HG02610 (cell line): Measurements from ENCODE around the gene C9orf50.

Experiments used
- ATAC-seq: cut with Tn5 transposase; IDR thresholded peaks from one replicate; pipeline ENCODE4 v1.9.1; 2021; ENCODE audit warnings: mild to moderate bottlenecking, moderate library complexity; ENCODE audit not compliant: unreplicated experiment

C9orf50 gene

DNA sequence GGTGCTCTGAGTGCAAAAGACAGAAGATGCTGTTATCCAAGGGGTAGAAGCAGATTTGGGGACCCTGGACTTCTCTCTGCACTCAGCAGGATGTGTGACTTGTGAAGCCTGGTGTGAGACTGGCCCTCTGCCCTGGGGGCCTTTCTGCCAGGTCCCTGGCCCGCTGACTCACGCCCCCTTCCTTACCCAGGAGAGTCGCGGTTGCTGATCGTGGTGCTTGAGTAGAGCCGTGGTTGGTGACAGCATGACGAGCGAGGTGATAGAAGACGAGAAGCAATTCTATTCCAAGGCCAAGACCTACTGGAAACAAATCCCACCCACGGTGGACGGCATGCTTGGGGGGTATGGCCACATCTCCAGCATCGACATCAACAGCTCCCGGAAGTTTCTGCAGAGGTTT, 11.6 kb upstream of the C9orf50 start:
- no peak for ATAC-seq

DNA sequence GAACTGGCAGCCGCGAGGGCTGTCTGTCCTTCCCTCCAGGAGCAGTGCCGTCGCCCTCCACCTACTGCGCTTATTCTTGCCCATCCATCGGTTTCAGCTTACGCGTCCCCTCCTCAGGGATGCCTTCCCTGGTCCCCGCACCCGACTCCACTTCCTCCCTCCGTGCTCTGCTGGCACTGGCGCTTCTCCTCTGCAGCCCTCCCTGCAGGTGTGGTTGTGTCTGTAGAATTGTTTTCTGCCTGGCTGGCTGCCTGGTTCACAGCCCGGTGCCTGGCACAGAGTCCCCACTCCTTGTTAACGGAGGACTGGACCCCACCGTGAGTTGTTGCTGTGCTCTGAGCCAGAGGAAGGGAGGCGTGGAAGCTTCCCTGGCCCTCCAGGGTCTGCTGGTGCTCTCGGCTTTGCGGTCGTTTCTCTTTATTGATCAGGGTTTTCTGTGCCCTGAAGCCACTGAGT, 10.8 kb upstream of the C9orf50 start:
- ATAC-seq, result no peak

DNA sequence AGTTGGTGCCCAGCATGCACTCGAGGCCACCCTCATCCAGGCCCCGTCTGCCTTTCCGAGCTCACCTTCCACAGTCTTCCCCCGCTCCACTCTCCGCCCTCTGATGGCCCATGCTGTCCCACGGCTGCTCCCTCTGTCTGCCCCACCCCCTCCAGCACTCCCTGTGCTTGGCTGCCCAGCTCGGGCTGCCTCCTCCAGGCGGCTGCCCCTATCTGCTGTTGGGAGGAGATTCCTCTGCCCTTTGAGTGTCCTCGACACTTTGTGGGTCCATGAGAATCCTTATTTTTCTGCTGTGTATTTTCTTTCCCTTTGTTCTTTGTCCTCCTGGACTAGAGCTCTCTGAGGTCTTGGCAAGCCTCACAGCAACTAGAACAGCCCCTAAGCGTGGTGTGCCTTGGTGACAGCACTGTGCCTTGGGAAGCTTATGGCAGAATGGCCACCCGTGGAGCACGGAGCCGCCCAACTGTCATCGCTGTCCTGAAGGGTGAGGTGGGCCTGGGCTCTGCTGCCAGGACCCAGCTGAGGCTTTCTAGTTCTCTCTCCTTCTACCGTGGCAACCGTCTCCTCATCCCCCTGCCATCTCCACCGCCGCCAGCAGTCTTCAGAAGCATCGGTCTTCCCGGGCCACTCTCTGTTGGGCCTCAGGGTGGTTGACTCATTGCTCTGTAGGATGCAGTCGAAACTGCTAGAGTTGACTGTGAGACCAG, 10.2 kb upstream of the C9orf50 start:
- ATAC-seq, result no peak

DNA sequence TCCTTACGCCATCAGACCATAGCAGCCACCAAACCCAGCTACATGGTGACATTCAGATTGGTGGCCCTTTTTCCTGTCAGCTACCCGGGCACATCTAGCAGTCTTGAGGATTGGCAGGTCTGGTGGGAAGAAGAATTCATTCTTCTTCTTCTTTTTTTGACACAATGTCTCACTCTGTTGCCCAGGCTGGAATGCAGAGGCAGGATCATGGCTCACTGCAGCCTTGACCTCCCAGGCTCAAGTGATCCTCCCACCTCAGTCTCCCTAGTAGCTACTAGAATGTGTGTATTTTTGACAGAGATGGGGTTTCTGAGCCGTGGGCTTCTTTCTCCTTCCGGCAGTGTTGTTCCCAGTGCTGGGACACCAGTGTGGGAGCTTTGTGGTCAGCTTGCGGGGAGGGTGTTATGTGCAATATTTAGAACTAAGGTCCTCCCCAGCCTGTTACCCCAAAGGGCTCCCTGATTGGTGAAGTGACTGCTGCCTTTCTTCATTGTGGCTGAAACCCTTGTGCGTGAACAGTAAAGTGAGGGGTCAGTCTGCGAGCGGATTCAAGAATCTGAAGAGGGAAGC, 8.4 kb upstream of the C9orf50 start:
- no peak for ATAC-seq

DNA sequence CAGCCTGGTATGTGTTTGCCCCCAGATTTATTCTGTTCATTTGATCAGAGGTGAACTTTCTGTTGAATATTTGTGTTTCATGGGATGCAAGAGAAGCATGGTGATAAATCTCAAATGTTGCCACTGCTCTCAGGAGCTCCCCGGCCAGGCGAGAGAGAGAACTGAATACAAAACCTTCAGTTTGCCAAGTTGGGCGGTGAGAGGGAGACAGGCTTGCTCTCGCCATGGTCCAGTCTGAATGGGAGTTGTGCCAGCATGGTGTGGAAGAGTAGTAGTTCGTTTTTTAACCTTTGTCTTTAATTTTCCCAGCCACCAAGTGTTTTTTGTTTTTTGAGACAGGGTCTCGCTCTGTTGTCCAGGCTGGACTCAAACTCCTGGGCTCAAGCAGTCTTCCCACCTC, 7.8 kb upstream of the C9orf50 start:
- no peak for ATAC-seq

DNA sequence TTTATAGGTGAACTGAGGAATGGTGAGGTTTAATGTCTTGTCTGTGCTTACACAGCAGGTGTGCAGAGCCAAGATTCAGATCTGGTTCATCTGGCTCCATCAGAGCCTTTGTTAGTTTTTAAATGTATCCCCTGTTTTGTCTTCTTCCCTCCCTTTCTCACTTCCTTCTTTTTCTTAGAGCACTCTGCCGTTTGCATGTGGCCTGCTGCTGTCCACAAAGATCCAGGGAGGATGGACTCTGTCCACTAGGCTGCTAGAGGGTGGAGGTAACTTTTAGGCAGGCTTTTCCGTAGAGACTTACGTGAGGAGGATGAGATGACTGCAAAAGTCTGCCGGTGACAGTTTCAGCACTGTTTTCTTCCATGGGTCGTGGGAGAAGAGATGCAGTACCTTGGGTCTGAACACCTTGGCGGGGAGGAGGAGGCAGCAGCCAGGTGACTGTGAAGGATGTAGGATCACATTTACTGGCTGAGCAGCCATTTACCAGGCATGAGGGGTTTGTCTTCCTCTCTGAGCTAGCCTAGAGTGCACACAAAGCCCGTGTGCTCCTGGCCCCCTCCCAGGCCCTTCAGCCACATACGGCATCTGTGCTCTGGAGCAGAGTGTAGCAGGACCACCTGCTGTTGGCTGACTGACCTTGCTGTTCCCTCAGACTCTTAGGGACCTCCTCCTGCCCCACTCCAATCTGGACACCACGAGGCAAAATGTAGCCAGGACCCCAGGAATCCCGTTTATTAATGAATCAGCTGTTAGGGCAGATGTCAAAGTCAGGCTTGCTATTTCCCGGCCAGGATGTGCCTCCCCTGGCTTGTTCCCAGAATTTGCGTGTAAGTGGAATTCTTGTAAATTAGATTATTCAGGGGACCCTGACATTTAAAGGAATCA, 6.9 kb upstream of the C9orf50 start:
- ATAC-seq, result no peak

DNA sequence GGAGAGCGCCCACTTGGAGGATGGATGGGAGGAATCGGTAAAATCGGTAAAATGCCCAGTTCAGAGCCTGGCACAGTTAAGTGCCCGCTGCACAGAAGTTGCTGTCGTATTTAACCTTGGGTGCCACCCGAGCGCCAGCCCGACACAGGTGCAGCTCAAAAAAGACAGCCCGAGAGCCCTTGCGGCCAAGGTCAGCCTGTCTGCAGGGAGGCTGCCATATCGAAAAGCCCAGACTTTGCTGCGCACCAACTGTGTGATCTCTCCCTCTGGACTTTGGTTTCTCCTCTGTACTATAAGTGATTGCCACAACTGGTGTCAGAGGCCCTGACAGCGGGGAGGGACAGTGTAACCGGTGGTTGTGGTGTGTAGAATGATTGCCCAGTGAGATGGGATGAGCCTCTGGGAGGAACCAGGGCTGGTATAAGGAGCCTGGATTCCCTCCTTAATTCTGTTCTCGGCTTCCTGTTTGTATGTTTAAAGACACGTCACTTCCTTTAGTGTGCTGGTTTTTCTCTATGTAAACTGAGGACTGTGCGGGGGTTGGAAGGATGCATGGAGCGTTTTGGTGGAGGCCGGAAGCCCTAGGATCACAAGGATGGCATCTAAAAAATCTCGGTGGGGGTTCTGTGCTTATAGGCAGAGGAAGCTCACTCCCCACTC, 5.9 kb upstream of the C9orf50 start:
- peak; percentile 11 for ATAC-seq

DNA sequence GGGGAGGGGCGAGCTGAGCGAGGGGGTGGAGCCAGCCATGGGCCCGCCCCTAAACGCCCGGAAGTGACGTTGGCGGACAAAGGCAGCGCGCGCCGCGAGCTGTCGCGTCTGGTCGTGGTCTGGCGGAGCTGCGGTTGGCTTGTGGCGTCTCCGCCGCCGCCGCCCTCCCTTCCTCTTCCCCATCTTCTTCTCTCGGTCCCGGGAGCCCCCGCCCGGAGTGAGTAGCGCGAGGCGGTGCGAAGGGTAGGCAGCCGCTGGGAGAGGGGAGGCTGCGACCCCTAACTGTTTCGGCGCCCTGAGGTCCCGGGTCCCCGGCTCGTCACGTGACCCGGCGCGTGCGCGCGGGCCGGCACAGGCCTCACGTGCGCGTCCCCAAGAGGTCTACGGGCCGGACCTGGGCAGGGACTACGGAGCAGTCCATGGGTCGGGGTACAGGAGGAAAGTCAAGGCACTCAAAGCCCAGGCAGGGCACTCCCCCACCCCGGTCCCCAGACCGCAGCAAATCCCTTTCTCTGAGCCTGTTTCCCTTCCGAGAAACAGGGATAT, 5.3 kb upstream of the C9orf50 start, which contains the start of gene NTMT1:
Gene NTMT1 (plus strand): TSS at position 85 of the 546 bp plus-strand sequence. CDS start 6,541 bp downstream, outside the sequence.
- ATAC-seq, result peak; percentile 69

DNA sequence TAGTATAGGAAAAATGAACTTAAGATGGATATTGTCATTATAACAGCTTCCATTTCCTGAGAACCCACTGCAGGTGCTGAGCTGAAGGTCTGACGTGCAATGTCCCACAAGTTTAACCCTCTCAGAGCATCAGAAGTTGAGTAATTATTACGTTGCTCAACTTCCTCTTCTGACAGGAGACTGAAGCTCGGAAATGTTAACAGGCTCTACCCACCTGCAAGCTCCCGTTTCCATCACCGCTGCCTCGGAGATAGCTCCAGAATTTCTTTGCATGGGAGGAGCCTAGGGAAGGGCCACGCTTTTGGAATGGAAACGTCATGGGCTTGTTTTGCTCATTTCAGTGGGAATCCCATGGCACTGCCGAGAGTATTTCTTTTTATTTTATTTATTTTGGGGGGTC, 4.0 kb upstream of the C9orf50 start:
- no peak for ATAC-seq

DNA sequence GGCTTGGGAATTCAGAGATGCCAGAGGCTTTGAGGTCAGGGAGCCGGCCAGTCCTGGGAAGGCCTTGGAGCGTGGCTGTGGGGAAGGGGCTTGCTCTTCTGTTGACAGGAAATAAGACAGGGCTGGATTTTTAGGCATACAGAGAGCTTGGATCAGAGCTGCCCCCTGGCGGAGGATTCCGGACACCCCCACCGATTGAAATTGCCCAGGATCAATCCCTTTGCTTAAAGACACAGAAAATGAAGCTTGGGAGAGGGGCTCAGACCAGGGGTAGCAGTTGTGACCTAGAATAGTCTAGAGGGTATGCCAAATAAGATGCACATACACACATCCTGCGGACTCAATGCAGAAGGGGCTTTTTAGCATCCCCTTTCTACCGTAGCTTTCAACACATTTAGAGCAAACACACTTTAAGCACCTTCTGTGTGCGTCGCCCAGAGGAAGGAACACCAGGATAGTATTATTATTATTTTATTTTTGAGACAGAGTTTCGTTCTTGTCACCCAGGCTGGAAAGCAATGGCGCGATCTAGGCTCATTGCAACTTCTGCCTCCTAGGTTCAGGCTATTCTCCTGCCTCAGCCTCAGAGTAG, 3.4 kb upstream of the C9orf50 start:
- ATAC-seq, result no peak

DNA sequence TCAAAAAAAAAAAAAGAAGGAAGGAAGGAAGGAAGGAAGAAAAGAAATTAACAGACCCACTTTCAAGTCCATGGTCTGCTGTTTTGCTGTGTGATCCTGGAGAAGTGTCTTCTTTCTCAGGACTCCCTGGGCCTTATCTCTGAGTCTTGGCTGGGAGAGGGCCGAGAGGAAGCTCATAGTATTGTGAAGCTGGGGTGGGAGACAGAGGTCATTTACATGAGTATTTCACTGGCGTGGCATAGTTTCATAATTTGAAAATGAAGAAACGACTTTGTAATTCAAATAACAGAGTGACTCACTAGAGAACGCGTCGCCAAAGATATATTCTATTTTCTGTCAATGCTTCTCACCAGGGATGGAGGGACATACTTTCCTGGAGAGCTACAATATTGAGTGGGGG, 2.4 kb upstream of the C9orf50 start:
- ATAC-seq, result no peak

DNA sequence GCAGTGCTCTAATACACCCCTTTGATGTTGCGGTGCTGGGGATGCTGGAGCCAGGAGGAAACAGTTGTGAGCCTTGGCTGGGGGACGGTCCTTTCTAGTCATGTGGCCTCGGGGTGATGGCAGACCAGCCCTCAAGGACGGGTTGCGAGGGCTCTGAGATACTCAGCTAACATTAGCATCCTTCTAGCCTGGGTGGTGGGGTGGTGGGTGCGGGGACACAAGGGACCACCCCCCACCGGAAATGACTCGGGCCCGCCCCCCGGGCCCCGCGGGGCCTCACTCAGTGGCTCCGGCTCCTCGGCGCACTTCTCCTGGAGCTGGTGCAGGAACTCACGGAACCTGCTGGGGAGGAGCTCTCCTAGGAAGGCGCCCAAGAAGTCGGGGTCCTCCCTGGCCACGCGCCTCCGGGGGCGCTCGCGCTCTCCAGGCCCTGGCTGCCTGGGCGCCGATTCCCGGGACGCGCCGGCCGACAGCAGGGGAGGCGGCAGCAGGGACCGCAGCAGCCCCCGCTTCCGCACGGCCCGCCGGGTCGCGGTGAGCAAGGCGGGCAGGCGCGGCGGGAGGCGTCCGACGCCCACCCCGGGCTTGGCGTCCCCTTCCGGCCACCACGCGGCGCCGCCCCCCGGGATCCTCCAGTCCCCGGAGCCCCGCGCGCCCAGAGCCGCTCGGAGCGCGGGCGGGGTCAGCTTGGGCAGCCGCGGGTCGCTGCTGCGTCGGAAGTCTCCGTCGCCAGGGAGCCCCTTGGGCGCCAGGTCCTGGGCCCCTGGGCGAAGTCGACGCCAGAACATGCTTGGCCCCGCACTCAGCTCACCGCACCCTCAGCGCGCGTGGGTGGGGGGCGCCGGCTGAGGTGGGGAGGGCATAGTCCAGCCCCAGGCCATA, 873 bp downstream of the C9orf50 start:
- ATAC-seq, result no peak

DNA sequence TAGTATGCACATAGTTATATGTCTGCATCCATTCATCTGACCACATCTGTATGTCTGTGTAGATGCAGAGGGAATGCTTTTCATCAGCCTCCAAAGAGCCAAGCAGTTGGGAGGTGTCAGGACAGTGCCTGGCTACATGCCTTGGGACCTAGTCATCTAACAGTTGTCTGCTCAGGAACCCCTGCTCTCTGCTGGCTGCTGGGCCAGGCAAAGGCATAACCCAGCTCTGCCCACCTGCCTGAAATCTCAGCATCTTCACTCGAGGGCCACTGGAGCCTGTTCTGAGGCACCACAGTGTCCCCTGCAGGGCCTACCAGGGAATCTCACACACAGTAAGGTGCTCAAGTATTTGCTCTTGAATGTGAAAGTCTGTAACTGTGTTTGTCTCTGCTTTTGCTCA, 3.7 kb downstream of the C9orf50 start:
- no peak for ATAC-seq

DNA sequence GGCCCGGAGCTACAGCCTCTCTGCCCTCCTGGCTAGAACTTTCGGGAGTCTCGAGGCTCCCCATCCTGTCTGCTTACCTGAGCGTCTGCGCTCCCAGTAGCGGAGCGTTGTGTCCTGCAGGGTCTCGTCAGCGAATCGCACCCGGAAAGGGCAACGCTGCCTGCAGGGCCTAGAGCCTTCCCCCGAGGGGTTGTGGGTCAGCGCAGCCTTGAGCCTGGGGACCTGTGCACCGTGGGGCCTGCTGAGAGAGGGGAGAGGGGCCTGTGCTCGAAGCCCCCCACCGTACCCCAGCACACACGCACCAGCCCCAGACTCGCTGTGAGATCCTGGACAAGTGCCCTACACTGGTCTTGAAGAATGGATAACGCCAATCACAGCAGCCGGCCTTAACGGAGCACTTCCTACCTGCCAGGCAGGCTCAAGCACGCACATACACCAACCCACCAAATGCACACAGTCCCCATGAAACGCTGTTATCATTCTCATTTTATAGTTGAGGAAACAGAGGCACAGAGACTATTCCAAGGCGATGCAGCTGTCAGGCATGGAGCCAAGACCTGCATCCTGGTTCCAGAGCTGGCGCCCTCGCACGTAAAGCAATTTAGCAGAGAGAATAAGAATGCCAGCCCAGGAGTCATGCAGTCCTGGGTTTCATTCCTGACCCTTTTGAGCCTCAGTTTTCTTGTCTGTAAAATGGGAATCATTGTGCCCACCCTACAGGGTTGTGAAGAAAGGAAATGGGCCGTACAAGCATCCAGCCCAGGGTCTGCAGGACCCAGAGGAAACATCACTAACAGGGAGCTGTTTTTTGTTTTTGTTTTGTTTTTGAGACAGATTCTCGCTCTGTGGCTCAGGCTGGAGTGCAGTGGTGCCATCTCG, 5.3 kb downstream of the C9orf50 start:
- no peak for ATAC-seq

DNA sequence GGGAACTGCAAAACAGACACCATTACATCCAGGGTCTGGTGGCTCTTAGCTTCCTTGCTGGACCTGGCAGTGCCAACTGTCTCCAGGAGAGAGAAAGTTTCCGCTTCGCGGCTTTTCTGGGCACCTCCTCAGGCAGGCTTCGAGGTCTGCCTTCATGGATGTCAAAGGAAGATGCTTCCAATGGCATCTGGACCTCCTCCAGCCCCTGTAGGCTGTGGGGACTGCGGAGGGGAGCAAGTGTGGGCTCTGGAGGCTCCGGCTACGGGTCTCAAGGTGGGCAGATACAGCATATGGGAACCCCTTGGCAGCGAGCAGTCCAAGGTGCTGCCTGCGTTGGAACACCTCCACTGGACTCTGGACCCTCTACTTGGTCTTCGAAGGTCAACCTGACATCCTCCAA, 6.0 kb downstream of the C9orf50 start:
- ATAC-seq, result no peak

DNA sequence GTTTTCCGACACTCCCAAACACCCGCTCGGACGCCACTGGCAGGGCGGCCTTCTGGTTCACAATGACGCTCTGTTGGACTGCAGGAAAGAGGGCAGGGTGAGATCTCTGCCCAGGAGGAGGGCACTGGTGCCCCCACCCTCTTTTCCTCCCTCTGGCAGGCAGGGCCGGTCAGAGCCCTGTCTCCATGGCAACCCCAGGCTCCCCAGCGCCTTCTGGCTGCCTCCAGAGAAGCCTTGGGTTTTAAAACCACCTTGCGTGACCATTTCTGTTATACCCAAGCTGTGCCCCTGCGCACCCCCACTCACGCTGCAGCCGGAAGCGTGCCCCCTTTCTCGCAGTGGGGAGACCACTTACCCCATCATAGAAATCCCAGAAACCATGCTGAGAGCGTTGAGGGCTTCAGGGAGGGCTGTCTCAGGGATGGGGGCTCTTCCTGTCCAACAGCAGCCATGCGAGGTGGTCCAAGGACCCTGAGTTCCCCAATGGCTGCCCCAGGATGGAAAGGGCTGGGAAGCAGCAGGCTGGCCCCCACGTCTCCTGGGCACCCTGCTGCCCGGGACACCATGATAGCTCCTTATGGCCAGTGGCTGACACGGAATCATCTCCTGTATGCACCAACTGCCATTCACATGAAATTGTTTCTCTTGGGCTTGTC, 7.3 kb downstream of the C9orf50 start:
- no peak for ATAC-seq

DNA sequence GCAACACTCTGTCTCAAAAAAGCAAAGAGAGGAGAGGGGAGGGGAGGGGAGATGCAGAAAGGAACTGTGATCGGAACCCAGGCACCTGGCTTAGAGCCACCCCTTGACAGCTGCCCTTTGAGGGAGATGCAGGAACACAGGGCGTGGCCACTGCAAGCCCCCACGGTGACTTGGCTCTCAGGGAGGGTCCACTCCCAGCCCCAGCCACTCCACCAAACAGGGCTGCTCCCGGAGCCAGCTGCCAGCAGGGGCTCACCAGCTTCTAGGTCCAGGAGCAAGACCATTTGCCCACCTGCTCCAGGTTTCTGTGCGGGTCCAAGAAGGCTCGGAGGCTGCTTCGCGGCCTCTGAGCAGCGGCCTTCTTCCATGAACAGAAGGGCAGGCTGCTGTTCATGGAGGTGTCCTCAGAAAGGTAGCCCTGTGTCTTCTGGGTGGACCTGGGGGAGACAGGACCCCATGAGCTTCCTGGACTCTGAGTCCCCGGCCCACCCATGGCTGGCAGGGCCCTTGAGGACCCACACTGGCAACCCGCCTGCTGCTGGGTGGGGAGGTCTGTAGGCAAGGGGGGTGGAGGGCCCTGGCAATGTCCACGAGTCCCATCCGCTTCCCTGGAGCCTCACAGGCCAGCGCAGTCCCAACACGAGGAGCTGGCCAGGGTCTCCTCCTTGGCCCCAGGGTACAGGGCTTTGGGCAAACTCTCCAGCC, 7.9 kb downstream of the C9orf50 start:
- no peak for ATAC-seq
